ENCODE measurements around the gene LAMA5. TPM values are rescaled to one million over a fixed set of nuclear protein-coding genes. Genes with fewer than 3 reads are reported as not detected.

LAMA5 gene
- total RNA-seq, 4 donors from 2014 or later = 45.5 to 115 (median 62.5) TPM

- ATAC-seq (ENCODE audit: low FRiP score) (no peak), DNase-seq (ENCODE audit: low spot score) (no peak)
- TF ChIP-seq CTCF (IDR thresholded peaks at IDR 0.05) = no peak
Observed at GRCh38 chr20:62350629-62351422, 16.3 kb downstream of the LAMA5 start.

GRCh38 chr20:62350098-62350628, 16.9 kb downstream of the LAMA5 start:
- TF ChIP-seq CTCF (IDR thresholded peaks at IDR 0.05) = no peak
- no peak for ATAC-seq (ENCODE audit: low FRiP score)
- no peak for DNase-seq (ENCODE audit: low spot score)

GRCh38 chr20:62349556-62350097, 17.5 kb downstream of the LAMA5 start:
- ATAC-seq (ENCODE audit: low FRiP score) = no peak
- TF ChIP-seq CTCF (IDR thresholded peaks at IDR 0.05) = no peak
- DNase-seq (ENCODE audit: low spot score) = no peak

- no peak for TF ChIP-seq CTCF (IDR thresholded peaks at IDR 0.05)
- ATAC-seq (ENCODE audit: low FRiP score) (no peak), DNase-seq (ENCODE audit: low spot score) (no peak)
Observed at GRCh38 chr20:62348604-62349003, 18.5 kb downstream of the LAMA5 start.

- TF ChIP-seq CTCF (IDR thresholded peaks at IDR 0.05) = no peak
- no peak for ATAC-seq (ENCODE audit: low FRiP score)
Observed at GRCh38 chr20:62347445-62347844, 19.7 kb downstream of the LAMA5 start.

GRCh38 chr20:62347151-62347404, 20.0 kb downstream of the LAMA5 start:
- DNase-seq (ENCODE audit: low spot score) (no peak), ATAC-seq (ENCODE audit: low FRiP score) (no peak)
- no peak for TF ChIP-seq CTCF (IDR thresholded peaks at IDR 0.05)

More at GRCh38 chr20:62347445-62347844, 19.7 kb downstream of the LAMA5 start:
- DNase-seq (ENCODE audit: low spot score) = no peak

Measured in omental fat pad (tissue), 4 donors.